ENCODE measurements around the gene ASPG.

The ASPG gene

GRCh38 chr14:104154246-104154645 lies 68.7 kb downstream of the ASPG start:
- FAIRE-seq: no peak

GRCh38 chr14:104155513-104155912 lies 70.0 kb downstream of the ASPG start:
- no peak for FAIRE-seq

More at GRCh38 chr14:104154246-104154645, 68.7 kb downstream of the ASPG start:
- DNase-seq (ENCODE audit: extremely low spot score, insufficient read length, low read depth): no peak

GRCh38 chr14:104156142-104156541 lies 70.6 kb downstream of the ASPG start:
- FAIRE-seq (no peak), DNase-seq (ENCODE audit: extremely low spot score, insufficient read length, low read depth) (no peak)

More at GRCh38 chr14:104155513-104155912, 70.0 kb downstream of the ASPG start:
- DNase-seq (ENCODE audit: extremely low spot score, insufficient read length, low read depth): no peak

GRCh38 chr14:104157016-104157928 lies 71.8 kb downstream of the ASPG start:
- DNase-seq (ENCODE audit: extremely low spot score, insufficient read length, low read depth) (no peak), FAIRE-seq (no peak)

- DNase-seq (ENCODE audit: extremely low spot score, insufficient read length, low read depth) (no peak), FAIRE-seq (no peak)
Measured at GRCh38 chr14:104158827-104159798, 73.6 kb downstream of the ASPG start.

- FAIRE-seq (no peak), DNase-seq (ENCODE audit: extremely low spot score, insufficient read length, low read depth) (no peak)
Measured at GRCh38 chr14:104159990-104160389, 74.5 kb downstream of the ASPG start.

GRCh38 chr14:104161602-104162367 lies 76.3 kb downstream of the ASPG start:
- FAIRE-seq (no peak), DNase-seq (ENCODE audit: extremely low spot score, insufficient read length, low read depth) (no peak)

- FAIRE-seq (no peak), DNase-seq (ENCODE audit: extremely low spot score, insufficient read length, low read depth) (no peak)
Measured at GRCh38 chr14:104162495-104162894, 77.0 kb downstream of the ASPG start.

GRCh38 chr14:104163541-104163940 lies 78.0 kb downstream of the ASPG start:
- FAIRE-seq (no peak), DNase-seq (ENCODE audit: extremely low spot score, insufficient read length, low read depth) (no peak)

GRCh38 chr14:104164041-104164440 lies 78.5 kb downstream of the ASPG start:
- DNase-seq (ENCODE audit: extremely low spot score, insufficient read length, low read depth) (no peak), FAIRE-seq (no peak)

GRCh38 chr14:104164512-104164911 lies 79.0 kb downstream of the ASPG start:
- DNase-seq (ENCODE audit: extremely low spot score, insufficient read length, low read depth): no peak
- no peak for FAIRE-seq
